ENCODE data around the gene SART1.
"Not testable (repeated sequence)": the region's sequence is repeated elsewhere in the genome, so short reads cannot be mapped to it uniquely, and the experiment has no call there.

SART1 gene

GRCh38 chr11:65937766-65938165 lies 23.8 kb upstream of the SART1 start:
- no peak for DNase-seq

GRCh38 chr11:65941720-65942310 lies 19.7 kb upstream of the SART1 start:
- DNase-seq, result no peak

- no peak for DNase-seq
Measured at GRCh38 chr11:65942531-65942930, 19.0 kb upstream of the SART1 start.

GRCh38 chr11:65944191-65944590 lies 17.3 kb upstream of the SART1 start:
- no peak for DNase-seq

- DNase-seq, result no peak
Measured at GRCh38 chr11:65944767-65945166, 16.8 kb upstream of the SART1 start.

- DNase-seq, result no peak
Measured at GRCh38 chr11:65945430-65945911, 16.1 kb upstream of the SART1 start, which contains the start of gene TSGA10IP. Gene TSGA10IP (plus strand): TSS chr11:65945480. CDS start chr11:65945676, 196 bp downstream.

GRCh38 chr11:65945941-65946558 lies 15.5 kb upstream of the SART1 start:
- DNase-seq, result no peak

- DNase-seq, result no peak
Measured at GRCh38 chr11:65946655-65947054, 14.9 kb upstream of the SART1 start.

GRCh38 chr11:65947133-65947532 lies 14.4 kb upstream of the SART1 start:
- no peak for DNase-seq

GRCh38 chr11:65947603-65948125 lies 13.9 kb upstream of the SART1 start:
- no peak for DNase-seq

GRCh38 chr11:65950711-65951110 lies 10.8 kb upstream of the SART1 start:
- not testable (repeated sequence) for DNase-seq

GRCh38 chr11:65951641-65952040 lies 9.9 kb upstream of the SART1 start:
- not testable (repeated sequence) for DNase-seq

GRCh38 chr11:65952052-65952521 lies 9.4 kb upstream of the SART1 start:
- no peak for DNase-seq

- no peak for DNase-seq
Measured at GRCh38 chr11:65953471-65953870, 8.1 kb upstream of the SART1 start.

- DNase-seq, result no peak
Measured at GRCh38 chr11:65954771-65955170, 6.8 kb upstream of the SART1 start.

- DNase-seq, result no peak
Measured at GRCh38 chr11:65958291-65958690, 3.2 kb upstream of the SART1 start.

GRCh38 chr11:65958774-65959420 lies 2.6 kb upstream of the SART1 start:
- no peak for DNase-seq

- no peak for DNase-seq
Measured at GRCh38 chr11:65960824-65961266, 689 bp upstream of the SART1 start.

- no peak for DNase-seq
Measured at GRCh38 chr11:65962141-65962564, 619 bp downstream of the SART1 start.

GRCh38 chr11:65964906-65965305 lies 3.4 kb downstream of the SART1 start:
- no peak for DNase-seq

GRCh38 chr11:65965986-65966762 lies 4.6 kb downstream of the SART1 start:
- no peak for DNase-seq

GRCh38 chr11:65967329-65967934 lies 5.9 kb downstream of the SART1 start:
- no peak for DNase-seq
